GM12878 (cell line): ENCODE results near the gene FILIP1L. TPM values are rescaled to one million over a fixed set of nuclear protein-coding genes. Genes with fewer than 3 reads are reported as not detected.

Experiments
- ATAC-seq: fragments of 200-7000 bp; cut with Tn5 transposase; 3 replicates; pipeline ENCODE4 v1.9.1; 2020; ENCODE audit warnings: mild to moderate bottlenecking, moderate library complexity
- BruUV-seq: library from RNA; stranded (reverse); fragments of 400-500 nt; replicated peaks from 2 replicates; lab custom pipeline; 2021; lab: Mats Ljungman, UMichigan
- CTCF ChIA-PET: fragments of 300-600 bp; sonication (Branson Sonifier 250); formaldehyde crosslinking; extraction: SDS; loops from one replicate; lab custom pipeline; 2021; ENCODE audit warnings: inconsistent platforms; lab: Yijun Ruan, JAX
- POLR2A ChIA-PET: fragments of 350-600 bp; formaldehyde crosslinking; extraction: SDS; loops from one replicate; lab custom pipeline; 2021; ENCODE audit warnings: inconsistent platforms; lab: Charles Lee
- RAD21 ChIA-PET: fragments of 300-600 bp; sonication (Branson Sonifier 250); formaldehyde crosslinking; loops from one replicate; lab custom pipeline; 2023; ENCODE audit warnings: antibody characterized with exemption; ENCODE audit not compliant: unreplicated experiment; lab: Charles Lee
- SMC1A ChIA-PET: fragments of 300-600 bp; sonication (Branson Sonifier 250); formaldehyde crosslinking; loops from one replicate; lab custom pipeline; 2023; ENCODE audit not compliant: unreplicated experiment, uncharacterized antibody; lab: Charles Lee
- DNase-seq: peaks from one replicate; pipeline ENCODE4 v3.0.0-alpha.2; 2011; ENCODE audit warnings: low read depth, low spot score
- FAIRE-seq: peaks from 3 replicates; lab custom pipeline; 2011; peaks lifted over from hg19 to GRCh38; lab: Jason Lieb, UNC
- H2AFZ ChIP-seq: 2 replicates; pipeline ENCODE4 v1.6.0; 2011; ENCODE audit warnings: low read depth, low read length, control low read depth; ENCODE audit not compliant: control insufficient read depth
- H3K27ac ChIP-seq: 2 replicates; pipeline ENCODE4 v1.5.1; 2011; ENCODE audit warnings: control low read depth; ENCODE audit not compliant: control insufficient read depth, insufficient read depth
- H3K27me3 ChIP-seq, 2 experiments: replicated peaks in 1 of 2; 2 replicates each; pipeline versions ENCODE4 v1.6.0 to v1.6.1; 2011; ENCODE audit warnings: low read length in 1 of 2; ENCODE audit not compliant: control insufficient read depth in 2 of 2, insufficient read depth in 2 of 2
- H3K36me3 ChIP-seq, 2 experiments: 2 replicates each; pipeline ENCODE4 v1.5.1; 2011; ENCODE audit warnings: low read length in 1 of 2; ENCODE audit not compliant: control insufficient read depth in 2 of 2, insufficient read depth in 2 of 2
- H3K4me1 ChIP-seq: 2 replicates; pipeline ENCODE4 v1.6.1; 2011; ENCODE audit warnings: mild to moderate bottlenecking, low read length, moderate library complexity, mixed read lengths; ENCODE audit not compliant: control insufficient read depth, insufficient read depth
- H3K4me2 ChIP-seq: 2 replicates; pipeline ENCODE4 v1.6.0; 2011; ENCODE audit warnings: control low read depth; ENCODE audit not compliant: control insufficient read depth, insufficient read depth
- H3K4me3 ChIP-seq: fragments of 200-600 bp; sonication (generic); 2 replicates; pipeline ENCODE4 v1.5.1; 2016
- H3K79me2 ChIP-seq: 2 replicates; pipeline ENCODE4 v1.6.0; 2011; ENCODE audit warnings: low read length; ENCODE audit not compliant: control insufficient read depth, insufficient read depth
- H3K9ac ChIP-seq: 2 replicates; pipeline ENCODE4 v1.8.0; 2011; ENCODE audit warnings: low read length, control low read depth, mixed read lengths; ENCODE audit not compliant: control insufficient read depth, insufficient read depth
- H3K9me3 ChIP-seq: replicated peaks from 3 replicates; pipeline ENCODE4 v1.5.1; 2011; ENCODE audit warnings: mild to moderate bottlenecking, low read length; ENCODE audit not compliant: control insufficient read depth, insufficient read depth
- H4K20me1 ChIP-seq: 2 replicates; pipeline ENCODE4 v1.6.0; 2011; ENCODE audit not compliant: control insufficient read depth, insufficient read depth
- CBFB ChIP-seq: IDR thresholded peaks from 2 replicates; pipeline ENCODE4 v1.6.1; 2016; ENCODE audit warnings: antibody characterized with exemption, low read depth
- E4F1 ChIP-seq: fragments of 450-650 bp; IDR thresholded peaks from 2 replicates; pipeline ENCODE4 v1.6.1; 2018; ENCODE audit warnings: borderline replicate concordance, mild to moderate bottlenecking; ENCODE audit not compliant: partially characterized antibody
- EP300 ChIP-seq, 2 experiments: fragments of 150-350 bp in 1 of 2; IDR thresholded peaks; 2 replicates each; pipeline ENCODE4 v1.6.1; 2011 to 2012; ENCODE audit warnings: low read depth in 2 of 2, low read length in 2 of 2, borderline replicate concordance in 1 of 2, improper control_type of control experiment in 1 of 2, inconsistent platforms in 1 of 2; ENCODE audit not compliant: control insufficient read depth in 1 of 2
- FOXK2 ChIP-seq: fragments of 450-650 bp; IDR thresholded peaks from 2 replicates; pipeline ENCODE4 v1.6.1; 2017; ENCODE audit warnings: mild to moderate bottlenecking, moderate library complexity
- HDGF ChIP-seq: fragments of 450-650 bp; IDR thresholded peaks from 2 replicates; pipeline ENCODE4 v1.6.1; 2016; ENCODE audit warnings: antibody characterized with exemption
- IKZF2 ChIP-seq, 2 experiments: fragments of 450-650 bp; IDR thresholded peaks; 2 replicates each; pipeline ENCODE4 v1.6.1; 2017; ENCODE audit warnings: mild to moderate bottlenecking in 2 of 2, moderate library complexity in 2 of 2
- IRF4 ChIP-seq: IDR thresholded peaks from 2 replicates; pipeline ENCODE4 v1.6.1; 2011; ENCODE audit warnings: low read depth, low read length
- IRF5 ChIP-seq: fragments of 450-650 bp; IDR thresholded peaks from 2 replicates; pipeline ENCODE4 v1.6.1; 2017; ENCODE audit warnings: borderline replicate concordance
- KLF5 ChIP-seq: fragments of 450-650 bp; IDR thresholded peaks from 2 replicates; pipeline ENCODE4 v1.6.1; 2014; ENCODE audit warnings: mild to moderate bottlenecking; ENCODE audit not compliant: partially characterized antibody
- NBN ChIP-seq: fragments of 450-650 bp; IDR thresholded peaks from 2 replicates; pipeline ENCODE4 v1.6.1; 2016
- SIX5 ChIP-seq: IDR thresholded peaks from 2 replicates; pipeline ENCODE4 v1.6.1; 2011; ENCODE audit warnings: mild to moderate bottlenecking, low read depth, low read length, moderate library complexity; ENCODE audit not compliant: severe bottlenecking
- SUZ12 ChIP-seq: fragments of 200-600 bp; sonication (generic); IDR thresholded peaks from one replicate; pipeline ENCODE4 v1.6.1; 2018; ENCODE audit warnings: antibody characterized with exemption, mild to moderate bottlenecking; ENCODE audit not compliant: unreplicated experiment
- TBL1XR1 ChIP-seq: IDR thresholded peaks from 2 replicates; pipeline ENCODE4 v1.6.1; 2012; ENCODE audit warnings: low read depth, low read length, improper control_type of control experiment
- TCF7 ChIP-seq: IDR thresholded peaks from 2 replicates; pipeline ENCODE4 v1.6.1; 2014; ENCODE audit warnings: antibody characterized with exemption, borderline replicate concordance
- ZNF384 ChIP-seq: IDR thresholded peaks from 2 replicates; pipeline ENCODE4 v1.6.1; 2012; ENCODE audit warnings: low read depth, mild to moderate bottlenecking, low read length, improper control_type of control experiment, borderline replicate concordance
- WGBS: methylation state at CpG from one replicate; pipeline ENCODE4 v1.1.6; 2016; ENCODE audit warnings: low lambda C conversion rate; ENCODE audit not compliant: insufficient replicate concordance, insufficient coverage; ENCODE audit errors: missing lambda C conversion rate; 5-methylcytosine and 5-hydroxymethylcytosine counted together
- in situ Hi-C: fragments of 300-500 bp; cut with MboI; formaldehyde crosslinking; loops from 9 replicates; pipeline ENCODE4 v1.14.3; 2018; ENCODE audit warnings: mixed read lengths
- intact Hi-C: fragments of 100-400 bp; cut with micrococcal nuclease; formaldehyde crosslinking; loops from one replicate; pipeline ENCODE4 v1.14.2; 2022; ENCODE audit not compliant: unreplicated experiment
- polyA plus RNA-seq, 11 experiments: library from polyadenylated mRNA; depleted of rRNA in 4 of 11; unstranded in 6 of 11; stranded (reverse) in 5 of 11; fragments of >200 nt; fragmentation: Nextera tagmentation in 4 of 11; fragmentation: Illumina TruSeq in 1 of 11; extraction: Ambion mirVana in 4 of 11; extraction: Trizol in 1 of 11; gene quantifications; 1 replicate in 1 of 11; 2 replicates in 10 of 11; pipeline versions ENCODE4 v1.2.1 to v1.2.3, GENCODE V29; 2011 to 2016; ENCODE audit warnings: inconsistent platforms in 2 of 11, missing spikeins in 2 of 11, low read depth in 1 of 11
- total RNA-seq, 4 experiments: library from RNA; depleted of rRNA in 3 of 4; stranded (reverse); fragments of >200 nt in 3 of 4; fragmentation: Illumina TruSeq in 1 of 4; extraction: Trizol in 1 of 4; gene quantifications; 2 replicates each; pipeline versions ENCODE4 v1.2.1 to v1.2.3, GENCODE V29; 2013 to 2021
- TF ChIP-seq, protein P1 (sequence below): fragments of 450-650 bp; IDR thresholded peaks from 2 replicates; pipeline ENCODE4 v1.6.1; 2016; ENCODE audit warnings: mild to moderate bottlenecking

Gene FILIP1L
- total and polyA plus RNA-seq, 10 of the 15 experiments (the other 5 are each of a cell fraction or from before 2014, with no cell fraction given), result 0.24 to 6.1 (median 3.5) TPM

DNA sequence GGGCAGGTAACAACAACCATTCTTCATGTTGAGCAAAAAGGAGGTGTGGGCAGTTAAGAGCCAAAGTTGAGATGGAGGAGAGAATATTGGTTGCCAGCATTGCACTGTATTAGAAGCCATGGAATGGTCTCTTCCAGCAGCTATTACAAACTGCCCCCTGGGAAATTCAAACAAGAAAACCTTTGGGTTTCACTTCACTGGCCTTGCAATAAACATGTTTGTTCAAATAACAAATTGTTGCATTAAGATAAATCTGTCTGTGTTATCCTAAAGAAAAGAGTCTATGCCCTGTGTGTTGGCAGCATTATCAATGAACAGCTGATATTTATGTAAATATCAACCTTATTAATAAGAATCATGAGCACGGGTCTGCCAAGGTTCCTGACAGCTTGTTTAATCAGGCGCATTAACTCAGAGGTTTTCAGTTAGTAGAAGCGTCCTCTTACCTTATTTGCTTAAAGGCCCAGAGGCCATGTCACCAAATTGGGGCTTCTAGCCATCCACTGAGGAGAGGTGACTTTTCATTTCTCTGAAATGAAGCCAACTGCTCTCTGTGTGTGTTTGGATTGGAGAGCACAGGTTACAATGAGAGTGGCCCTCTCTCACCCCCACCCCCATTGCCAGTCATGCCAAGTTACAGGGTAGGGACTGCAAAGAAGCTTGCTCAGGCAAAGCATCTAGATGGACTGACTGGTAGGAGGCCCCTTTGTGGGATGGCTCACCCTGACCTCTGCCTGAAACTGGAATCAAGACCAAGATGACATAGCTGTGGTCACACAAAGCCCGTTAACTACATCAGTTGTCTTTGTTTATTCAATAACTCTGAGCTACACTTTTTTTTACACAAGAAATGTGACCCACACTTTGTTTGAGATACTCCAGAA is 10.5 kb downstream of the FILIP1L start (continued):
- TF ChIP-seq ZNF384 (peak; percentile 54; the same call in 1 of the 2 replicates), NBN (no peak), KLF5 (no peak), IRF4 (peak; percentile 56; the same call in 1 of the 2 replicates), CBFB (0 out of 2 replicates have a peak, but pooled peaks have one; percentile 68), TCF7 (no peak), IKZF2 (IDR thresholded peaks at IDR 0.05) (peak in 1 of 2 experiments; percentile 50; a peak in 2 of 4 replicates)

GRCh38 chr3:100102757-100103156 is 11.5 kb downstream of the FILIP1L start:
- no peak for TF ChIP-seq HDGF
- TF ChIP-seq, protein P1, sequence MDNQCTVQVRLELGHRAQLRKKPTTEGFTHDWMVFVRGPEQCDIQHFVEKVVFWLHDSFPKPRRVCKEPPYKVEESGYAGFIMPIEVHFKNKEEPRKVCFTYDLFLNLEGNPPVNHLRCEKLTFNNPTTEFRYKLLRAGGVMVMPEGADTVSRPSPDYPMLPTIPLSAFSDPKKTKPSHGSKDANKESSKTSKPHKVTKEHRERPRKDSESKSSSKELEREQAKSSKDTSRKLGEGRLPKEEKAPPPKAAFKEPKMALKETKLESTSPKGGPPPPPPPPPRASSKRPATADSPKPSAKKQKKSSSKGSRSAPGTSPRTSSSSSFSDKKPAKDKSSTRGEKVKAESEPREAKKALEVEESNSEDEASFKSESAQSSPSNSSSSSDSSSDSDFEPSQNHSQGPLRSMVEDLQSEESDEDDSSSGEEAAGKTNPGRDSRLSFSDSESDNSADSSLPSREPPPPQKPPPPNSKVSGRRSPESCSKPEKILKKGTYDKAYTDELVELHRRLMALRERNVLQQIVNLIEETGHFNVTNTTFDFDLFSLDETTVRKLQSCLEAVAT, result no peak
- no peak for TF ChIP-seq E4F1
- TF ChIP-seq TBL1XR1, result no peak
- TF ChIP-seq EP300 (IDR thresholded peaks at IDR 0.05; ENCODE audit: borderline replicate concordance in 1 of 2, control insufficient read depth in 1 of 2, low read depth in 2 of 2, low read length in 2 of 2), result no peak
- TF ChIP-seq IRF5, result no peak
- no peak for TF ChIP-seq FOXK2
- no peak for TF ChIP-seq SUZ12
- no peak for TF ChIP-seq SIX5
- H3K4me3 ChIP-seq, result no peak overlapping the region
- H3K27me3 ChIP-seq, result no peaks in the 10 kb centered on the region
- WGBS, result 100% methylated on average over 1 of the region's 1 CpG
- in situ Hi-C loops, result no loop called here
- CTCF ChIA-PET, result interaction anchor here (2.0 to 3.7 kb wide), 3 partner anchors 11 to 34 kb away, joined by 6 to 15 read pairs (median 11); partner anchors contain the start of gene FILIP1L
- H3K27ac ChIP-seq, result no peak overlapping the region
- H2AFZ ChIP-seq, result no peak overlapping the region
- SMC1A ChIA-PET, result interaction anchor here (1.1 to 4.8 kb wide), 2 partner anchors 13 to 115 kb away, joined by 3 to 27 read pairs; no protein-coding TSS in a partner anchor
- ATAC-seq (no peak), FAIRE-seq (no peak), DNase-seq (no peak)
- POLR2A ChIA-PET, result no interaction called here
- H3K4me1 ChIP-seq, result peaks cover 33% of the 10 kb centered on the region
- no TSS peak for BruUV-seq
- intact Hi-C loops, result no loop called here
- H3K36me3 ChIP-seq, result no peaks in the 10 kb centered on the region
- no peak overlapping the region for H3K9ac ChIP-seq
- no peaks in the 10 kb centered on the region for H4K20me1 ChIP-seq
- H3K79me2 ChIP-seq, result no peaks in the 10 kb centered on the region
- RAD21 ChIA-PET, result no interaction called here
- H3K4me2 ChIP-seq, result no peak overlapping the region
- no peaks in the 10 kb centered on the region; the same call in 2 of the 3 replicates for H3K9me3 ChIP-seq
